GM23338 (cell line): ENCODE data around the gene C14orf180. TPM values are rescaled to one million over a fixed set of nuclear protein-coding genes. Genes with fewer than 3 reads are reported as not detected.

Experiments
- ATAC-seq: fragments of 200-7000 bp; cut with Tn5 transposase; 3 replicates; pipeline ENCODE4 v1.9.1; 2020
- DNase-seq: peaks from one replicate; pipeline ENCODE4 v3.0.0-alpha.2; 2015; ENCODE audit warnings: low spot score
- H2AFZ ChIP-seq: fragments of 200-600 bp; sonication (generic); 2 replicates; pipeline ENCODE4 v1.8.0; 2016; ENCODE audit warnings: antibody characterized with exemption, mild to moderate bottlenecking, moderate library complexity
- H3F3A ChIP-seq: fragments of 200-600 bp; sonication (generic); replicated peaks from 2 replicates; pipeline ENCODE4 v1.8.0; 2017; ENCODE audit warnings: antibody characterized with exemption, mixed run types, low read depth
- H3K27ac ChIP-seq: fragments of 200-600 bp; sonication (generic); 2 replicates; pipeline ENCODE4 v1.6.1; 2016; ENCODE audit warnings: low read depth
- H3K27me3 ChIP-seq: fragments of 200-600 bp; sonication (generic); 2 replicates; pipeline ENCODE4 v1.8.0; 2016; ENCODE audit warnings: mild to moderate bottlenecking, mixed run types, moderate library complexity; ENCODE audit not compliant: insufficient read depth
- H3K36me3 ChIP-seq: fragments of 200-600 bp; sonication (generic); 2 replicates; pipeline ENCODE4 v1.8.0; 2016; ENCODE audit warnings: mild to moderate bottlenecking; ENCODE audit not compliant: insufficient read depth
- H3K4me1 ChIP-seq: fragments of 200-600 bp; sonication (generic); 2 replicates; pipeline ENCODE4 v1.8.0; 2016; ENCODE audit warnings: mild to moderate bottlenecking, moderate library complexity; ENCODE audit not compliant: insufficient read depth
- H3K4me2 ChIP-seq: fragments of 200-600 bp; sonication (generic); 2 replicates; pipeline ENCODE4 v1.7.1; 2017; ENCODE audit warnings: mixed run types
- H3K4me3 ChIP-seq: fragments of 200-600 bp; sonication (generic); 2 replicates; pipeline ENCODE4 v1.6.1; 2016; ENCODE audit warnings: mixed run types
- H3K79me2 ChIP-seq: fragments of 200-600 bp; sonication (generic); replicated peaks from 2 replicates; pipeline ENCODE4 v1.8.0; 2017; ENCODE audit warnings: mild to moderate bottlenecking; ENCODE audit not compliant: insufficient read depth
- H3K9me2 ChIP-seq: fragments of 200-600 bp; sonication (generic); 2 replicates; pipeline ENCODE4 v1.8.0; 2017; ENCODE audit not compliant: insufficient read depth
- H4K20me1 ChIP-seq: fragments of 200-600 bp; sonication (generic); replicated peaks from 2 replicates; pipeline ENCODE4 v1.8.0; 2017; ENCODE audit warnings: mild to moderate bottlenecking; ENCODE audit not compliant: insufficient read depth
- H3K27ac Mint-ChIP-seq: 2 replicates; pipeline ENCODE4 v1.8.0; 2020; ENCODE audit warnings: inconsistent platforms, mild to moderate bottlenecking, moderate library complexity, mixed read lengths
- H3K27me3 Mint-ChIP-seq: 3 replicates; pipeline ENCODE4 v1.8.0; 2022; ENCODE audit warnings: low read depth, mild to moderate bottlenecking, moderate library complexity, mixed read lengths, inconsistent platforms; ENCODE audit not compliant: insufficient read depth, poor library complexity
- H3K36me3 Mint-ChIP-seq: 3 replicates; pipeline ENCODE4 v1.8.0; 2021; ENCODE audit warnings: low read depth, mild to moderate bottlenecking, inconsistent platforms, moderate library complexity, mixed read lengths
- H3K4me1 Mint-ChIP-seq: 3 replicates; pipeline ENCODE4 v1.8.0; 2020; ENCODE audit warnings: mild to moderate bottlenecking, inconsistent platforms, mixed read lengths
- H3K4me3 Mint-ChIP-seq: 3 replicates; pipeline ENCODE4 v1.8.0; 2021; ENCODE audit warnings: moderate library complexity, mild to moderate bottlenecking, inconsistent platforms, mixed read lengths
- H3K9me3 Mint-ChIP-seq: 3 replicates; pipeline ENCODE4 v1.8.0; 2020; ENCODE audit warnings: moderate library complexity, mild to moderate bottlenecking, inconsistent platforms, mixed read lengths
- CREB1 ChIP-seq: fragments of 250-450 bp; sonication (Bioruptor Pico); IDR thresholded peaks from 2 replicates; pipeline ENCODE4 v1.5.0; 2020; ENCODE audit warnings: low read depth, mild to moderate bottlenecking, moderate library complexity
- JUNB ChIP-seq: IDR thresholded peaks from one replicate; pipeline ENCODE4 v1.6.1; 2016; ENCODE audit warnings: antibody characterized with exemption; ENCODE audit not compliant: unreplicated experiment
- NANOG ChIP-seq: IDR thresholded peaks from 2 replicates; pipeline ENCODE4 v1.6.1; 2016; ENCODE audit warnings: antibody characterized with exemption, borderline replicate concordance
- STAT1 ChIP-seq: IDR thresholded peaks from one replicate; pipeline ENCODE4 v1.6.1; 2016; ENCODE audit warnings: antibody characterized with exemption; ENCODE audit not compliant: unreplicated experiment
- ZNF331 ChIP-seq: fragments of 250-450 bp; sonication (Bioruptor Pico); IDR thresholded peaks from 2 replicates; pipeline ENCODE4 v1.5.0; 2020; ENCODE audit warnings: low read depth, mild to moderate bottlenecking, moderate library complexity
- polyA plus RNA-seq: library from polyadenylated mRNA; unstranded; fragments of >200 nt; fragmentation: Nextera tagmentation; extraction: Ambion mirVana; gene quantifications from 2 replicates; pipeline ENCODE4 v1.2.1, GENCODE V29; 2016
- total RNA-seq: library from RNA; depleted of rRNA; stranded (reverse); fragments of >200 nt; shearing (Covaris generic); gene quantifications from 2 replicates; pipeline ENCODE4 v1.2.3, GENCODE V29; 2014
- TF ChIP-seq, protein P1 (sequence below): fragments of 250-450 bp; sonication (Bioruptor Pico); IDR thresholded peaks from 2 replicates; pipeline ENCODE4 v1.5.0; 2020; ENCODE audit warnings: mild to moderate bottlenecking, moderate library complexity

C14orf180 gene
- total and polyA plus RNA-seq, 2 experiments from 2014 or later = not detected

DNA sequence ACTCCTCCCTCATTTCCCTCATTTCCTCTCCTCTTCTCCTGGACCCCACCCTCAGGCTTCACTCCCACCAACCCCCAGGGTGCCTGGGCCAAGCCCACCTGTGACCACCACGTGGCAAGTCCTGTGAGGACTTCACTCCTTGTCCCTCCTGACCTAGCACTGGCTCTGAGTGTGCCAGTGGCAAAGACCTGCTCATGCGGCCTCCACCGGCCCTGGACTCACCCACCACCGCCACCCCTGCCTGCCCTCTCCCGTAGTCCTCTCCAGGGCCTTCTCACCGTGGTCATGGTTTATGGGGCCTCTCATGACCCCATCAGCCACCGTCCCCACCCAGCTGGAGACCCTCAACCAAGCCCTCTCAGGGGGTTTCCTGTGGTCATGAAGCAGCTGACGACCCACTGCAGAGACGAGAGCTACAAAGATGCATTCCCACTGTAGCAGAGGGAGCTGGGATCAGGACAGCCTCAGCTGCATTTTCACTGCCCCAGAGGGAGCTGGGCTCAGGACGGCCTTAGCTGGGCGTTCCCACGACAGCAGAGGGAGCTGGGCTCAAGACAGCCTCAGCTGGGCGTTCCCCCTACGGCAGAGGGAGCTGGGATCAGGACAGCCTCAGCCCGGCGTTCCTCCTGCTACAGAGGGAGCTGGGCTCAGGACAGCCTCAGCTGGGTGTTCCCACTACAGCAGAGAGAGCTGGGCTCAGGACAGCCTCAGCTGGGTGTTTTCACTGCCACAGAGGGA, 3.2 kb upstream of the C14orf180 start (continued):
- TF ChIP-seq, protein P1, sequence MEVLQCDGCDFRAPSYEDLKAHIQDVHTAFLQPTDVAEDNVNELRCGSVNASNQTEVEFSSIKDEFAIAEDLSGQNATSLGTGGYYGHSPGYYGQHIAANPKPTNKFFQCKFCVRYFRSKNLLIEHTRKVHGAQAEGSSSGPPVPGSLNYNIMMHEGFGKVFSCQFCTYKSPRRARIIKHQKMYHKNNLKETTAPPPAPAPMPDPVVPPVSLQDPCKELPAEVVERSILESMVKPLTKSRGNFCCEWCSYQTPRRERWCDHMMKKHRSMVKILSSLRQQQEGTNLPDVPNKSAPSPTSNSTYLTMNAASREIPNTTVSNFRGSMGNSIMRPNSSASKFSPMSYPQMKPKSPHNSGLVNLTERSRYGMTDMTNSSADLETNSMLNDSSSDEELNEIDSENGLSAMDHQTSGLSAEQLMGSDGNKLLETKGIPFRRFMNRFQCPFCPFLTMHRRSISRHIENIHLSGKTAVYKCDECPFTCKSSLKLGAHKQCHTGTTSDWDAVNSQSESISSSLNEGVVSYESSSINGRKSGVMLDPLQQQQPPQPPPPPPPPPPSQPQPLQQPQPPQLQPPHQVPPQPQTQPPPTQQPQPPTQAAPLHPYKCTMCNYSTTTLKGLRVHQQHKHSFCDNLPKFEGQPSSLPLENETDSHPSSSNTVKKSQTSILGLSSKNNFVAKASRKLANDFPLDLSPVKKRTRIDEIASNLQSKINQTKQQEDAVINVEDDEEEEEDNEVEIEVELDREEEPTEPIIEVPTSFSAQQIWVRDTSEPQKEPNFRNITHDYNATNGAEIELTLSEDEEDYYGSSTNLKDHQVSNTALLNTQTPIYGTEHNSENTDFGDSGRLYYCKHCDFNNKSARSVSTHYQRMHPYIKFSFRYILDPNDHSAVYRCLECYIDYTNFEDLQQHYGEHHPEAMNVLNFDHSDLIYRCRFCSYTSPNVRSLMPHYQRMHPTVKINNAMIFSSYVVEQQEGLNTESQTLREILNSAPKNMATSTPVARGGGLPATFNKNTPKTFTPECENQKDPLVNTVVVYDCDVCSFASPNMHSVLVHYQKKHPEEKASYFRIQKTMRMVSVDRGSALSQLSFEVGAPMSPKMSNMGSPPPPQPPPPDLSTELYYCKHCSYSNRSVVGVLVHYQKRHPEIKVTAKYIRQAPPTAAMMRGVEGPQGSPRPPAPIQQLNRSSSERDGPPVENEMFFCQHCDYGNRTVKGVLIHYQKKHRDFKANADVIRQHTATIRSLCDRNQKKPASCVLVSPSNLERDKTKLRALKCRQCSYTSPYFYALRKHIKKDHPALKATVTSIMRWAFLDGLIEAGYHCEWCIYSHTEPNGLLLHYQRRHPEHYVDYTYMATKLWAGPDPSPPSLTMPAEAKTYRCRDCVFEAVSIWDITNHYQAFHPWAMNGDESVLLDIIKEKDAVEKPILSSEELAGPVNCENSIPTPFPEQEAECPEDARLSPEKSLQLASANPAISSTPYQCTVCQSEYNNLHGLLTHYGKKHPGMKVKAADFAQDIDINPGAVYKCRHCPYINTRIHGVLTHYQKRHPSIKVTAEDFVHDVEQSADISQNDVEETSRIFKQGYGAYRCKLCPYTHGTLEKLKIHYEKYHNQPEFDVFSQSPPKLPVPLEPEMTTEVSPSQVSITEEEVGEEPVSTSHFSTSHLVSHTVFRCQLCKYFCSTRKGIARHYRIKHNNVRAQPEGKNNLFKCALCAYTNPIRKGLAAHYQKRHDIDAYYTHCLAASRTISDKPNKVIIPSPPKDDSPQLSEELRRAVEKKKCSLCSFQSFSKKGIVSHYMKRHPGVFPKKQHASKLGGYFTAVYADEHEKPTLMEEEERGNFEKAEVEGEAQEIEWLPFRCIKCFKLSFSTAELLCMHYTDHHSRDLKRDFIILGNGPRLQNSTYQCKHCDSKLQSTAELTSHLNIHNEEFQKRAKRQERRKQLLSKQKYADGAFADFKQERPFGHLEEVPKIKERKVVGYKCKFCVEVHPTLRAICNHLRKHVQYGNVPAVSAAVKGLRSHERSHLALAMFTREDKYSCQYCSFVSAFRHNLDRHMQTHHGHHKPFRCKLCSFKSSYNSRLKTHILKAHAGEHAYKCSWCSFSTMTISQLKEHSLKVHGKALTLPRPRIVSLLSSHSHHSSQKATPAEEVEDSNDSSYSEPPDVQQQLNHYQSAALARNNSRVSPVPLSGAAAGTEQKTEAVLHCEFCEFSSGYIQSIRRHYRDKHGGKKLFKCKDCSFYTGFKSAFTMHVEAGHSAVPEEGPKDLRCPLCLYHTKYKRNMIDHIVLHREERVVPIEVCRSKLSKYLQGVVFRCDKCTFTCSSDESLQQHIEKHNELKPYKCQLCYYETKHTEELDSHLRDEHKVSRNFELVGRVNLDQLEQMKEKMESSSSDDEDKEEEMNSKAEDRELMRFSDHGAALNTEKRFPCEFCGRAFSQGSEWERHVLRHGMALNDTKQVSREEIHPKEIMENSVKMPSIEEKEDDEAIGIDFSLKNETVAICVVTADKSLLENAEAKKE = no peak
- no peak for TF ChIP-seq NANOG
- TF ChIP-seq ZNF331 (CRISPR knock-in tag) = no peak

DNA sequence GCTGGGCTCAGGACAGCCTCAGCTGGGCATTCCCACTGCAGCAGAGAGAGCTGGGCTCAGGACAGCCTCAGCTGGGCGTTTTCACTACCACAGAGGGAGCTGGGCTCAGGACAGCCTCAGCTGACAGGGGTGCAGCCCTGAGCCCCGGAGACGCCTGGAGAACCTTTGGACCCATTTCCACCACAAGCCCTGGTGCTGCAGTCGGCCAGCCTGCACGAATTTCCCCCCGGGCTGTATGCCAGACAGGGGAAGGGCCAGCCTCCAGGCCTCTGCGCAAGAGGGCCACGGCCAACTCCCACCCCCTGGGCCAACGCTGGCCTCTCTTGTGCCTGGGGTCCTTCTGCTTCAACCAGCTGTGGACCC, 2.6 kb upstream of the C14orf180 start:
- Mint-ChIP-seq H3K27me3 (peaks cover 2% of the 10 kb centered on the region), H3K4me1 (peaks cover 2% of the 10 kb centered on the region; the same call in 2 of the 3 replicates), H3K4me3 (no peak overlapping the region), H3K36me3 (no peaks in the 10 kb centered on the region), H3K27ac (no peak overlapping the region), H3K9me3 (no peaks in the 10 kb centered on the region)
- H3K27ac ChIP-seq = no peak overlapping the region
- no peak overlapping the region for H3K4me2 ChIP-seq
- H3K79me2 ChIP-seq = no peaks in the 10 kb centered on the region
- no peaks in the 10 kb centered on the region for H3K4me1 ChIP-seq
- no peak overlapping the region for H2AFZ ChIP-seq
- H3F3A ChIP-seq = no peaks in the 10 kb centered on the region
- no peaks in the 10 kb centered on the region for H3K27me3 ChIP-seq
- H3K36me3 ChIP-seq = no peaks in the 10 kb centered on the region
- no peak for ATAC-seq
- no peaks in the 10 kb centered on the region for H3K9me2 ChIP-seq
- no peak overlapping the region for H3K4me3 ChIP-seq
- H4K20me1 ChIP-seq = no peaks in the 10 kb centered on the region
- DNase-seq = no peak
- TF ChIP-seq ZNF331 (CRISPR knock-in tag) (no peak), STAT1 (no peak), JUNB (no peak), NANOG (no peak), CREB1 (CRISPR knock-in tag) (no peak)
- TF ChIP-seq, protein P1 = no peak
